ENCODE results near the gene SRP68. TPM values are rescaled to one million over a fixed set of nuclear protein-coding genes. Genes with fewer than 3 reads are reported as not detected.

The SRP68 gene
- total and polyA plus RNA-seq, 3 donors from 2014 or later = 49.2 to 79.6 (median 53.4) TPM

DNA sequence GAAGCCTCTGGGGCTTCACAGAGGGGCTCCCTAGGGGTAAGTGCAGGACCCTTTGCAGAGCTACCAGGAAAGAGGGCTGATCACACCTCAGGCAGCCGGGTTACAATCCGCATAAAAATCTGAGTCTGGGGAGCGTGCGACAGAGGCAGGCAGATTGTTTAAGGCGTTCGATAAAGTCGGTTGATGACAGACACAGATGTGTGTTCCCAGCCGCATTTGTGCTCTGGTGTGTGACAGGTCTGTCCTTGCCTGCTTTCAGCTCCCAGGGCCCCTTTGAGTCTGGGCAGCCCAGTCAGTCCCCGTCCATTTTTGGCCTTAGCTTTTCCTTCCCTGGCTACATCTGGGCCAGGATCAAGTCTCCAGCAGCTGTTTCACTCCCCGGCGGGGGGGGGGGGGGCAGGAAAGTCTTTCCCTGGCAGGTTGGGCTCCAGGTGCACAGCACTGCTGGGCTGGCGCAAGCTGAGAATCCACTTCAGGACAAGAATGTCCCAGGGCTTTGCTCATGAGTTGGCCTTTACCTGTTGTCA is 5.3 kb upstream of the SRP68 start:
- no peaks in the 10 kb centered on the region for H3K36me3 ChIP-seq (ENCODE audit: low read depth, missing control alignments)
- DNase-seq = no peak
- no peak overlapping the region for H3K4me3 ChIP-seq
- H3K27me3 ChIP-seq = no peaks in the 10 kb centered on the region
- TF ChIP-seq, protein P1, sequence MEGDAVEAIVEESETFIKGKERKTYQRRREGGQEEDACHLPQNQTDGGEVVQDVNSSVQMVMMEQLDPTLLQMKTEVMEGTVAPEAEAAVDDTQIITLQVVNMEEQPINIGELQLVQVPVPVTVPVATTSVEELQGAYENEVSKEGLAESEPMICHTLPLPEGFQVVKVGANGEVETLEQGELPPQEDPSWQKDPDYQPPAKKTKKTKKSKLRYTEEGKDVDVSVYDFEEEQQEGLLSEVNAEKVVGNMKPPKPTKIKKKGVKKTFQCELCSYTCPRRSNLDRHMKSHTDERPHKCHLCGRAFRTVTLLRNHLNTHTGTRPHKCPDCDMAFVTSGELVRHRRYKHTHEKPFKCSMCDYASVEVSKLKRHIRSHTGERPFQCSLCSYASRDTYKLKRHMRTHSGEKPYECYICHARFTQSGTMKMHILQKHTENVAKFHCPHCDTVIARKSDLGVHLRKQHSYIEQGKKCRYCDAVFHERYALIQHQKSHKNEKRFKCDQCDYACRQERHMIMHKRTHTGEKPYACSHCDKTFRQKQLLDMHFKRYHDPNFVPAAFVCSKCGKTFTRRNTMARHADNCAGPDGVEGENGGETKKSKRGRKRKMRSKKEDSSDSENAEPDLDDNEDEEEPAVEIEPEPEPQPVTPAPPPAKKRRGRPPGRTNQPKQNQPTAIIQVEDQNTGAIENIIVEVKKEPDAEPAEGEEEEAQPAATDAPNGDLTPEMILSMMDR (IDR thresholded peaks at IDR 0.05) = no peak
- TF ChIP-seq POLR2A (IDR thresholded peaks at IDR 0.05) = no peak
- H3K4me1 ChIP-seq = peaks cover 36% of the 10 kb centered on the region
- H3K27ac ChIP-seq = no peak overlapping the region
- H3K9me3 ChIP-seq = no peaks in the 10 kb centered on the region
- intact Hi-C loops (cut with DNase I; ENCODE audit: low total_unique reads) = no loop called here
- 23 to 29% methylated on average over 8 to 12 of the region's 12 CpGs for WGBS, 2 donors

DNA sequence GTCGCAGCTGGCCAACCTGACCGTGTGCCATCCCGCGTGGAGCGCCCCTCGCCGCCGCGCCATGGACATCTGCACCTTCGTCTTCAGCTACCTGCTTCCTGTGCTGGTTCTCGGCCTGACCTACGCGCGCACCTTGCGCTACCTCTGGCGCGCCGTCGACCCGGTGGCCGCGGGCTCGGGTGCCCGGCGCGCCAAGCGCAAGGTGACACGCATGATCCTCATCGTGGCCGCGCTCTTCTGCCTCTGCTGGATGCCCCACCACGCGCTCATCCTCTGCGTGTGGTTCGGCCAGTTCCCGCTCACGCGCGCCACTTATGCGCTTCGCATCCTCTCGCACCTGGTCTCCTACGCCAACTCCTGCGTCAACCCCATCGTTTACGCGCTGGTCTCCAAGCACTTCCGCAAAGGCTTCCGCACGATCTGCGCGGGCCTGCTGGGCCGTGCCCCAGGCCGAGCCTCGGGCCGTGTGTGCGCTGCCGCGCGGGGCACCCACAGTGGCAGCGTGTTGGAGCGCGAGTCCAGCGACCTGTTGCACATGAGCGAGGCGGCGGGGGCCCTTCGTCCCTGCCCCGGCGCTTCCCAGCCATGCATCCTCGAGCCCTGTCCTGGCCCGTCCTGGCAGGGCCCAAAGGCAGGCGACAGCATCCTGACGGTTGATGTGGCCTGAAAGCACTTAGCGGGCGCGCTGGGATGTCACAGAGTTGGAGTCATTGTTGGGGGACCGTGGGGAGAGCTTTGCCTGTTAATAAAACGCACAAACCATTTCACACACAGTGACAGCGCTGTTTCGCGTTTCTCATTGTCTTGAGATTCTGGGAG is 4.7 kb upstream of the SRP68 start:
- H3K4me3 ChIP-seq = no peak overlapping the region
- H3K36me3 ChIP-seq (ENCODE audit: low read depth, missing control alignments) = no peaks in the 10 kb centered on the region
- 0 to 4% methylated on average over 21 to 76 of the region's 82 CpGs for WGBS, 2 donors
- peaks cover 36% of the 10 kb centered on the region for H3K4me1 ChIP-seq
- H3K27ac ChIP-seq = no peak overlapping the region
- no peaks in the 10 kb centered on the region for H3K27me3 ChIP-seq
- no peaks in the 10 kb centered on the region for H3K9me3 ChIP-seq
- DNase-seq = no peak
- intact Hi-C loops (cut with DNase I; ENCODE audit: low total_unique reads) = no loop called here
- TF ChIP-seq POLR2A (IDR thresholded peaks at IDR 0.05) = no peak
- TF ChIP-seq, protein P1 (IDR thresholded peaks at IDR 0.05) = no peak

DNA sequence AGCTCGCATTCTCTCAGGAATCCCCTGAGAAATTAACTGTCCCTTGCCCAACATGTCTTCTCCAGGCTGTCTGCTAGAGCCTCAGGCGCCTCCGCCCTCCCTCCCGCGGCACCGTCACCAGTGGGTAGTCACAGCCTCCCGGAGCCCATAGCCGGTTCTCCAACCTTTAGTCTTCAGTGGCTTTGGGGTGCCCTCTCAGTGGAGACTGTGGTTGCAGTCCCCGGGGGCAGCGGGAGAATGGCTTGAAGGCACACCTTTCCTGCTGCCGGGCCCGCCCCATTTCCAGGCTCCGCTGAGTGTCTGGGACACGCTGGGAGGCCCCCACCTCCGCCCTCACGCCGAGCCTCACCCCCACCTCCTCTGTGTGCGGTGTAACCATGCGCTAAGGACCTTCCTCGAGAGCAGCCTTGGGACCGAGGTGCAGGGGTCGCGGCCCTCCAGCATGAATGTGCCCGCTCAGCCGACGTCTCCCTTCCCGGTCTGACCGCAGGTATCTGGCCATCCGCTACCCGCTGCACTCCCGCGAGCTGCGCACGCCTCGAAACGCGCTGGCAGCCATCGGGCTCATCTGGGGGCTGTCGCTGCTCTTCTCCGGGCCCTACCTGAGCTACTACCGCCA is 3.9 kb upstream of the SRP68 start:
- DNase-seq = no peak
- no peaks in the 10 kb centered on the region for H3K36me3 ChIP-seq (ENCODE audit: low read depth, missing control alignments)
- 2 to 10% methylated on average over 7 to 41 of the region's 41 CpGs for whole genome bisulfite sequencing, 2 donors
- H3K9me3 ChIP-seq = no peaks in the 10 kb centered on the region
- H3K4me3 ChIP-seq = no peak overlapping the region
- H3K27ac ChIP-seq = no peak overlapping the region
- TF ChIP-seq, protein P1 (IDR thresholded peaks at IDR 0.05) = no peak
- TF ChIP-seq POLR2A (IDR thresholded peaks at IDR 0.05) = no peak
- peaks cover 40% of the 10 kb centered on the region for H3K4me1 ChIP-seq
- H3K27me3 ChIP-seq = no peaks in the 10 kb centered on the region
- intact Hi-C loops (cut with DNase I; ENCODE audit: low total_unique reads) = no loop called here

DNA sequence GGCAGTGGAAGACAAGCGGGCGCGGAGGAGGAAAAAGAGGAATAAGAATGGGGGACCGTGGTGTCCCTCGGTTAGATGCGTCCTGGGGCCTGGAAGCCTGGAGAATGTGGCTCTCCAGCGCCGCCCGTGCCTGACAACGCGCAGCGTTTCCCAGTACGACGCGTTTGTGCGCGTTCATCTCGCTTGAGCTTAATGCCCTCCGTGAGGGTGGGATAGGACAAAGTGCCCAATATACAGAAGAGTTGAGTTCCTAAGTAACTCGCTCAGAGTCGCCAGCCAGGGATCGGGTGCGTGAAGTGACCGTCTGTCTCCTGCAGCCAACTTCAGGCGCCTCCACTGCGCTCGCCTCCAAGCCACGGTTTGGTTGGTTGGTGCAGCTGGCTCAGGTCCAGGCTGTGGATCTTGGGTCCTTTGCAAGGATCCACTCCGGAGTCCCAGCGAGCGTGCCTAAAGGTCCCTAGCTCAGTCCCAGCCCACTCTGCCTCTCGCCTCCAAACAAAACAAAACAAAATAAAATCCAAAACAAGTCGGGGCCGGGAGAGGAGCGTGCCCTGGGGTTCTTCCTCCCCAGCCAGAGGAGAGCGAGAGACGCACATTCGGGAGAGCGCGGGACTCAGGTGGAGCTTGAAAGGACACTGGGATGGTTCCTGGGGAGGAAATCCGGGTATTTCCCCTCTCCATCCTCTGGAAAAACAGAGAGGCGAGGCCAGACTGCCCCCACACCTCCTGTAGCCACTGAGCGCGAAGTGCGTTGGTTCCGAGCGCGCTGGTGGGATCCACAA is 3.2 kb upstream of the SRP68 start:
- H3K27me3 ChIP-seq = no peaks in the 10 kb centered on the region
- no peaks in the 10 kb centered on the region for H3K36me3 ChIP-seq (ENCODE audit: low read depth, missing control alignments)
- no peak overlapping the region for H3K27ac ChIP-seq
- H3K9me3 ChIP-seq = no peaks in the 10 kb centered on the region
- TF ChIP-seq POLR2A (IDR thresholded peaks at IDR 0.05) = no peak
- TF ChIP-seq, protein P1 (IDR thresholded peaks at IDR 0.05) = no peak
- intact Hi-C loops (cut with DNase I; ENCODE audit: low total_unique reads) = no loop called here
- H3K4me3 ChIP-seq = no peak overlapping the region
- 1% methylated on average over 29 to 48 of the region's 48 CpGs for WGBS, 2 donors
- peaks cover 47% of the 10 kb centered on the region for H3K4me1 ChIP-seq
- no peak for DNase-seq

Data from testis (tissue), 3 donors.